ENCODE results near the gene SYNDIG1.

The SYNDIG1 gene

GRCh38 chr20:24587384-24588046, 118.1 kb downstream of the SYNDIG1 start:
- DNase-seq = no peak

- DNase-seq = no peak
Observed at GRCh38 chr20:24588047-24588635, 118.7 kb downstream of the SYNDIG1 start.

DNA sequence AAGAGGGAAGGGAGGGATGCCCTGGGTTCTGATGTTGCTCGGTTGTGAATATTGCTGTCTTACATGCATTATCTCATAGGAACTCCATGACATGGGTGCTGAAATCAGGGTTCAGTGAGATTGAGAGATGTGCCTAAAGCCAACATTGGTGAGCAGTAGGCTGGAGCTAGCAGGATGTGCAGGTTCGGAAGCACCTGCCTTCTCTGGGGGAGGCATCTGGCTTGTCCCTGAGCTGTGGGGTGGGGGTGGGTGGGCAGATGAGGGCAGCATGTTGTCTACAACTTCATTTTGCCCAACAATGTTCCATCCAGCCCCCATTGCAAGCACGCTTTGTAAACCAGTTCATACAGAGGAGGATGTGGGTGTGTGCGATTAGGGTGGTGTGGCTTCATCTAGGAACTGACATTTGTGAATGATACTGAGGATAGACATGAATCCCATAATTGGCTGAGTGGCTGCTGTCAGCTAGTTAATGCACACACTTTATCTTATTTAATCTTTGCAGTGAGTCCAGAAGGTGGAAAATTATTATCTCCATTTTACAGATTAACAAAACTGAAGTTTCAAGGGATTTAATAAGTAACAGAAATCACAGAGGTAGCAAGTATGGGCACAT, 119.4 kb downstream of the SYNDIG1 start:
- no peak for DNase-seq

DNA sequence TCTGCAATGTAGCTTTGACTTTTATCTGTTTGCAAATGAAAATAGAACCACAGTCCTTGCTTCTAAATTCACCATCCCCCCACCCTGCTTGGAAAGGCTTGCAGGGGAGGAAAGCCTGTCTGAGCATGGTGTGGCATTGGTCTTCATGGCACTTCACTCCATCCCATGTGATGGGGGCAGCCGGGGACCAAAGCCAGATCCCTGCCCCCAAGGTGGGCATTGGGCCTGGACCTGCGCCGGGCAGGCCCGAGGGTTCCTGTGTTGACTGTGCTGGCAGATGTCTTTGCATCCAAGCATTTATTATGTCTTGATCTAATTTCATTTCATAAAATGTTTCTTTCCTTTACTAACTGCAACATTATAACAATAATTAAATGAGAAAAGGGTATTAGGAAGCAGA, 120.0 kb downstream of the SYNDIG1 start:
- no peak for DNase-seq

- no peak for DNase-seq
Observed at GRCh38 chr20:24589815-24590177, 120.4 kb downstream of the SYNDIG1 start.

- DNase-seq = no peak
Observed at GRCh38 chr20:24590178-24590982, 121.0 kb downstream of the SYNDIG1 start.

- DNase-seq = no peak
Observed at GRCh38 chr20:24597051-24597450, 127.6 kb downstream of the SYNDIG1 start.

DNA sequence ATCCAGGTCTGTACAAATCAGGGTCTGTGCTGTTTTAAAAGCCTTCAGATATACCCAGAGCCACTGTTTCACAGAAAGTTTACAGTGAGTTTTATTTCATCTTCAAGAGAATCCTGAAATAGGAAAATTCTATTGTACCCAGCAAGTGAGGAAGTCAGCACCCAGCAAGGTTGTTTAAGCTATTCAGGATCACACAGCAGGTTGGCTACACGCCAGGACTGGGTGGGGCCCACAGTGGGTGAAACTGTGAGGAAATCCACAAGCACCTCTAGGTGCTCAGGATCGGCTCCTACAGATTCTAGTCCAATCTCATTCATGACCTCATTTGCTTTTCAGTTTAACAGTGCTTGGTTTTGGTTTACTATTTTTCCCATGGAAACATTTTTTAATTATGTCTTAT, 128.9 kb downstream of the SYNDIG1 start:
- no peak for DNase-seq

DNA sequence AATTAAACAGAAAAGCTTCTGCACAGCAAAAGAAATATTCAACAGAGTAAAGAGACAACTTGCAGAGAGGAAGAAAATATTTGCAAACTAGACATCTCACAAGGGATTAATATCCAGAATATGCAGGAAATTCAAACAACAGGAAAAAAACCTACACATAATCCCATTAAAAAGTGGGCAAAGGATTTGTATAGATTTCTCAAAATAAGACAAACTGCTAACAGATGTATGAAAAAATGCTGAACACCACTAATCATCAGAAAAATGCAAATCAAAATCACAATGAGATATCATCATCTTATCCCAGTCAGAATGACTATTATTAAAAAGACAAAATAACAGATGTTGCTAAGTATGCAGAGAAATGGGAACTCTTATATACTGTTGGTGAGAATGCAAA, 129.6 kb downstream of the SYNDIG1 start:
- no peak for DNase-seq

- no peak for DNase-seq
Observed at GRCh38 chr20:24600012-24600411, 130.6 kb downstream of the SYNDIG1 start.

DNA sequence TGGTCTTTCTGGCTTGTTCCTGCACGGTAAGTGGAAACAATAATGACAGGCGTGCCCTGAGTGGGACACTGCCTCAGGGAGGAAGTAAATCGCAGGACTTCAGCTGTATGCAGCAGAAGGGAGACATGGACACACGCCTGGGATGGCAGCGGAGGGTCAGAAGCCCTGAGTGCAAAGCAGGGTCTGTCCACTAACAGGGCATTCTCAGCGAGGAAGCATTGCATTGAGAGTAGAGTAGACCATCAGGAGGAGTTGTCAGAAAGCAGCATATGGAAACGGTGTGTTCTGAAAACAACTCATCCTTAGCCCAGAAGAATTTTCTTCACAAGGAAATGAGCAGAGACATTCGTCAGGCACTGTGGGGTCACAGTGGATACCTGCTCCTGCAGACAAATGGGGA, 134.0 kb downstream of the SYNDIG1 start:
- DNase-seq = no peak

DNA sequence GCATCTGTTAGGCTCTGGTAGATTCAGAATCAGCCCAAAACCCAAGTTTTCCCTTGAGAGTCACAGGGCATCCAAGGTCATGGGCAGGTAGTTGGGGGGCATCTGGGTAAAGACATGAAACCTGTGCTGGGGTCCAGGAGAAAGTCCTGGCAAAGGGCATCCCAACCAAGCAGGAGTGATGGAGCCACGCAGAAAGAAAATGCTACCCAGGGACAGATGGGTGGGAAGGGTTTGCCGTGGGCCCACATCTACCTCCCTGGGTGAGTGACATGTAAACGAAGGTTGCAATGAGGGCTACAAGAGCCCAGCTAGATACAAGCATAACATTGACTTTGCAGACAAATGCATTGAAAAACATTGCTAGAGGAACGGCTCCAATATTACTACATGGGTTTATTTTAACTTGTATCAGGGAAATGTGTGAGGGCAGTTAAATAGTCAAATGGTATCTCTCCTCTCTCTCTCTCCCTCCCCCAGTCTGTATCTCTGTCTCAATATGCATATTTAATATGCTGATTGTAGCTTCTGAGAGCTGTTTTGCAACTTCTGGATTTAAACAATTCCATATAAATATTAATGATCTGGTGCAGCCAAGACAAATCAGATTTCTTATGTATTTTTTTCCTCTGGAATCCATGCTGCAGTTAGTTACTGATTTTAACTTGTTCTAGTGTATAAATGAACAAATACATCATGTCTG, 135.7 kb downstream of the SYNDIG1 start:
- no peak for DNase-seq

DNA sequence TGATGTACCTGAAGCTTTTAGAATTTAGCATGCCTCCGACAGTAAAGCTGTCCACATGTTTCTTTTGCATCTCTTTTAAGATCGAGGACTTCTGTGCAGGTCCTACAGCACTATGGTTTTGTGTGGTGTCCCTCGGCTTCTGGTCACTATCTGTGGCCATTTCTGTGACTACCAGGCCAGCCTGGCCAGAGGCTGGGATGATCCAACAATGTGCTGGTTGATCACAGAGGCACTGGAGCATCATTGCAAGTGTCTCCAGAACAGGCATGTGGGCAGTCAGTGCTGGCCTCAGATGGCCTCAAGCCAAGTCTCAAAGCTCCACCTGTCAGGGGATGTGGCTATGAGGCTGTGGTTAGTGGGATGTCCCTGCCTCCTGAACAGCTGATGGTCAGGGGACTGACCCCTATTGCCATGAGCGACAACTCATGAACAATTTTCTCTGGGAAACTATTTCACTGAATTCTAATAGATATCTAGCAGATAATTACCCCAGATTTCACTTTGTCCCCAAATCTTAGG, 136.6 kb downstream of the SYNDIG1 start:
- DNase-seq = no peak

DNA sequence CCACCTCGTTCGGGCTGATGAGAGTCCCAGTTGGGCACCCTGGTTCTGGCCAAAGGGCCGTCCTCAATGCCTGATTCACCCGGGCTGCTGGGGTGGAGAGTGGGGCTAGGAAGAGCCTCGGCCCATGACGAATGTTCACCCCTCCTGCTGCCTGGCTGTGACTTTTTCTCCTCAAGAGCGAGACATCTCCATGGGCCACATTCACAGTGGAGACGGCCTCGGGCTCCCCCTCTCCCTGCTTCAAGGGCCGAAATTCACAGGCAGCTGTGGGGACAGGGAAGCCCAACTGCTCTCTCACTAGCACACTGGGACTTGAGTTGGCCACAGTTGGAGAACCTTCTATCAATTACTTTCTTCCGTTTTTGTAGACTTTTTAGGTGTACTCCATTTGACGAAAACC, 138.0 kb downstream of the SYNDIG1 start:
- no peak for DNase-seq

DNA sequence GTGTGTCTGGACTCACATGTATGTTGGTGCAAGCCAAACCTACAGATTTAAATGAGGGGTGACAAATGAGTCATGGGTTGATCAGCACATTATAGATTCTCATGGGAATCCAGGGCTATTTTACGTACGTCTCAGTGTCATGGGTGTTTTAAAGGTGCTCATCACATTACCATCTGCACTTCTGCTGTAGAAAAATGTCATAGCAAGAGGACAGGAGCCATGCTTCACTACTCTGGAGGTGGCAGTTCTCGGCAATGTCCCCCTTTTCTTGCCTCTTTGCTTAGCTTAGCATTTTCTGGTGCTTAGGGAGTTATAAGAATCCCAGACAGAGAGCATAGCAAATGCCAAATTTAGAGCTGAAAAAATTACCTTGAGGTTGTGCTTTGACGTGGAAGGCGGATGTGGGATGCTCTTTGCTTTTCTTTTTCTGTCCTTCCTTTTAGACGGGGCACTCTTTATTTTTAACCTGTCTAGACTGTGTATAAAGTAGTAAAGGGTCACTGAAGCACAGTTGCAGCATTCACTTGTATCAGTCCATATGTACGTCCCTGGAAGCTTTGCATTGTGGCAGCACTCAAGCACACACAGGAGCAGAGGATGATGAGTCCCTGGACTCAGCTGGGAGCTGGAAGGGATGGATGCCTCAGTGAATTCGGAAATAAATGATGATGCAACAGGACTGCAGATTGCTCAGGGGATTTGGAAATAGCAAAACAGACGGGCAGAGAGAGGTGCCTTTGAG, 139.7 kb downstream of the SYNDIG1 start:
- DNase-seq = no peak

GRCh38 chr20:24609757-24610156, 140.3 kb downstream of the SYNDIG1 start:
- DNase-seq = no peak

GRCh38 chr20:24610341-24611115, 141.1 kb downstream of the SYNDIG1 start:
- DNase-seq = no peak

- no peak for DNase-seq
Observed at GRCh38 chr20:24611360-24612140, 142.1 kb downstream of the SYNDIG1 start.

- no peak for DNase-seq
Observed at GRCh38 chr20:24612799-24613775, 143.7 kb downstream of the SYNDIG1 start.
